BE2C (cell line): ENCODE data around the gene ADGRL3.

ENCODE experiments used
- DNase-seq: peaks from one replicate; pipeline ENCODE4 v3.0.0-alpha.2; 2020
- H3K27me3 ChIP-seq: fragments of 250-450 bp; sonication (Bioruptor Pico); 2 replicates; pipeline ENCODE4 v1.5.1; 2020; ENCODE audit warnings: mild to moderate bottlenecking
- H3K36me3 ChIP-seq: fragments of 250-450 bp; sonication (Bioruptor Pico); 2 replicates; pipeline ENCODE4 v1.5.1; 2020; ENCODE audit warnings: mild to moderate bottlenecking
- H3K4me1 ChIP-seq: fragments of 250-450 bp; sonication (Bioruptor Pico); 2 replicates; pipeline ENCODE4 v1.5.1; 2020
- H3K4me3 ChIP-seq: 2 replicates; pipeline ENCODE4 v1.5.1; 2011; ENCODE audit warnings: low read depth, low read length
- H3K9me3 ChIP-seq: fragments of 250-450 bp; sonication (Bioruptor Pico); 2 replicates; pipeline ENCODE4 v1.5.1; 2020
- CTCF ChIP-seq: IDR thresholded peaks from 2 replicates; pipeline ENCODE4 v1.5.1; 2012; ENCODE audit warnings: mild to moderate bottlenecking, low read depth, low read length

The ADGRL3 gene

GRCh38 chr4:62070291-62070852, 870.2 kb downstream of the ADGRL3 start:
- no peaks in the 10 kb centered on the region for H3K36me3 ChIP-seq

GRCh38 chr4:62075089-62075488, 875.0 kb downstream of the ADGRL3 start:
- TF ChIP-seq CTCF = no peak
- Histone ChIP-seq H3K36me3 (no peaks in the 10 kb centered on the region), H3K4me1 (no peaks in the 10 kb centered on the region), H3K9me3 (no peaks in the 10 kb centered on the region; the same call in 1 of the 2 replicates), H3K27me3 (no peaks in the 10 kb centered on the region), H3K4me3 (no peak overlapping the region)
- no peak for DNase-seq

More at GRCh38 chr4:62070291-62070852, 870.2 kb downstream of the ADGRL3 start:
- H3K4me1 ChIP-seq = no peaks in the 10 kb centered on the region
- TF ChIP-seq CTCF = no peak
- H3K9me3 ChIP-seq = no peaks in the 10 kb centered on the region; the same call in 1 of the 2 replicates
- H3K27me3 ChIP-seq = no peaks in the 10 kb centered on the region
- no peak for DNase-seq
- H3K4me3 ChIP-seq = no peak overlapping the region

- no peak for DNase-seq
- TF ChIP-seq CTCF = no peak
- H3K4me3 ChIP-seq = no peak overlapping the region
- no peaks in the 10 kb centered on the region for H3K4me1 ChIP-seq
- no peaks in the 10 kb centered on the region for H3K36me3 ChIP-seq
- no peaks in the 10 kb centered on the region for H3K27me3 ChIP-seq
- no peaks in the 10 kb centered on the region for H3K9me3 ChIP-seq
These were observed 875.4 kb downstream of the ADGRL3 start for GRCh38 chr4:62075521-62075920.

GRCh38 chr4:62077406-62077805, 877.3 kb downstream of the ADGRL3 start:
- no peak for DNase-seq
- H3K4me1 ChIP-seq = no peaks in the 10 kb centered on the region
- no peaks in the 10 kb centered on the region for H3K27me3 ChIP-seq
- H3K9me3 ChIP-seq = no peaks in the 10 kb centered on the region
- no peak for TF ChIP-seq CTCF
- H3K36me3 ChIP-seq = no peaks in the 10 kb centered on the region
- H3K4me3 ChIP-seq = no peak overlapping the region

- H3K4me1 ChIP-seq = no peaks in the 10 kb centered on the region
- no peak for TF ChIP-seq CTCF
- no peaks in the 10 kb centered on the region for H3K27me3 ChIP-seq
- H3K4me3 ChIP-seq = no peak overlapping the region
- no peaks in the 10 kb centered on the region for H3K36me3 ChIP-seq
- DNase-seq = no peak
- no peaks in the 10 kb centered on the region for H3K9me3 ChIP-seq
These were observed 880.3 kb downstream of the ADGRL3 start for GRCh38 chr4:62080431-62080830.

- H3K4me3 ChIP-seq = no peak overlapping the region
- no peaks in the 10 kb centered on the region for H3K27me3 ChIP-seq
- H3K4me1 ChIP-seq = no peaks in the 10 kb centered on the region
- H3K36me3 ChIP-seq = no peaks in the 10 kb centered on the region
- no peak for DNase-seq
- no peak for TF ChIP-seq CTCF
- H3K9me3 ChIP-seq = no peaks in the 10 kb centered on the region
These were observed 887.6 kb downstream of the ADGRL3 start for GRCh38 chr4:62087706-62088105.
